NCI-H1694 (cell line): ENCODE results near the gene NFRKB.

ENCODE experiments used
- DNase-seq: peaks from one replicate; lab custom pipeline; 2025; lab: John Stamatoyannopoulos, UW

Gene NFRKB

GRCh38 chr11:129895126-129896041, at the start of gene NFRKB:
TSS of gene NFRKB (minus strand) at chr11:129895578. CDS start at chr11:129892849, 2,729 bp downstream.
- DNase-seq: peak; percentile 3

- DNase-seq: no peak
Observed at GRCh38 chr11:129944696-129945095, 49.3 kb upstream of the NFRKB start.

GRCh38 chr11:129943036-129943435, 47.7 kb upstream of the NFRKB start:
- DNase-seq: no peak

- DNase-seq: no peak
Observed at GRCh38 chr11:129939510-129939909, 44.1 kb upstream of the NFRKB start.

- no peak for DNase-seq
Observed at GRCh38 chr11:129938764-129939163, 43.4 kb upstream of the NFRKB start.

- DNase-seq: no peak
Observed at GRCh38 chr11:129937592-129938238, 42.3 kb upstream of the NFRKB start.

GRCh38 chr11:129935723-129936122, 40.3 kb upstream of the NFRKB start:
- DNase-seq: no peak

GRCh38 chr11:129933891-129934290, 38.5 kb upstream of the NFRKB start:
- DNase-seq: no peak

- no peak for DNase-seq
Observed at GRCh38 chr11:129933262-129933661, 37.9 kb upstream of the NFRKB start.

- no peak for DNase-seq
Observed at GRCh38 chr11:129932381-129933067, 37.1 kb upstream of the NFRKB start.

- no peak for DNase-seq
Observed at GRCh38 chr11:129930743-129931142, 35.4 kb upstream of the NFRKB start.

- DNase-seq: no peak
Observed at GRCh38 chr11:129930296-129930695, 34.9 kb upstream of the NFRKB start.

GRCh38 chr11:129929721-129930120, 34.3 kb upstream of the NFRKB start:
- DNase-seq: no peak

- no peak for DNase-seq
Observed at GRCh38 chr11:129928923-129929692, 33.7 kb upstream of the NFRKB start.

GRCh38 chr11:129922674-129923073, 27.3 kb upstream of the NFRKB start:
- no peak for DNase-seq

GRCh38 chr11:129918361-129918760, 23.0 kb upstream of the NFRKB start:
- DNase-seq: no peak

GRCh38 chr11:129917231-129917630, 21.9 kb upstream of the NFRKB start:
- DNase-seq: no peak

- DNase-seq: no peak
Observed at GRCh38 chr11:129911298-129911697, 15.9 kb upstream of the NFRKB start.

GRCh38 chr11:129910360-129910759, 15.0 kb upstream of the NFRKB start:
- DNase-seq: no peak

- no peak for DNase-seq
Observed at GRCh38 chr11:129905402-129905801, 10.0 kb upstream of the NFRKB start.

- no peak for DNase-seq
Observed at GRCh38 chr11:129896062-129896461, 684 bp upstream of the NFRKB start.
